ENCODE measurements around the gene RMND5A.

RMND5A gene

GRCh38 chr2:86768189-86768949 is 48.3 kb downstream of the RMND5A start:
- no peaks in the 10 kb centered on the region for H3K27me3 ChIP-seq (ENCODE audit: control insufficient read depth, insufficient read depth, low read length)
- H3K27ac ChIP-seq (ENCODE audit: low read depth, low read length), result no peak overlapping the region
- no peak overlapping the region for H3K4me3 ChIP-seq (ENCODE audit: low read depth, low read length)
- H3K9ac ChIP-seq (ENCODE audit: low read depth, low read length), result no peak overlapping the region
- no peaks in the 10 kb centered on the region for H3K4me1 ChIP-seq (ENCODE audit: control insufficient read depth, insufficient read depth, low read length)
- peaks cover 71% of the 10 kb centered on the region for H3K36me3 ChIP-seq (ENCODE audit: control insufficient read depth, insufficient read depth, low read length)
- H3K9me3 ChIP-seq (ENCODE audit: control insufficient read depth, insufficient read depth, low read length), result no peaks in the 10 kb centered on the region

GRCh38 chr2:86769838-86770237 is 49.7 kb downstream of the RMND5A start:
- Histone ChIP-seq H3K36me3 (ENCODE audit: control insufficient read depth, insufficient read depth, low read length) (peaks cover 85% of the 10 kb centered on the region), H3K4me3 (ENCODE audit: low read depth, low read length) (no peak overlapping the region), H3K9ac (ENCODE audit: low read depth, low read length) (no peak overlapping the region), H3K4me1 (ENCODE audit: control insufficient read depth, insufficient read depth, low read length) (no peaks in the 10 kb centered on the region), H3K27ac (ENCODE audit: low read depth, low read length) (no peak overlapping the region), H3K9me3 (ENCODE audit: control insufficient read depth, insufficient read depth, low read length) (no peaks in the 10 kb centered on the region), H3K27me3 (ENCODE audit: control insufficient read depth, insufficient read depth, low read length) (no peaks in the 10 kb centered on the region)

GRCh38 chr2:86770816-86771301 is 50.8 kb downstream of the RMND5A start:
- H3K27ac ChIP-seq (ENCODE audit: low read depth, low read length), result no peak overlapping the region
- no peak overlapping the region for H3K4me3 ChIP-seq (ENCODE audit: low read depth, low read length)
- no peaks in the 10 kb centered on the region for H3K27me3 ChIP-seq (ENCODE audit: control insufficient read depth, insufficient read depth, low read length)
- H3K4me1 ChIP-seq (ENCODE audit: control insufficient read depth, insufficient read depth, low read length), result no peaks in the 10 kb centered on the region
- H3K9ac ChIP-seq (ENCODE audit: low read depth, low read length), result no peak overlapping the region
- no peaks in the 10 kb centered on the region for H3K9me3 ChIP-seq (ENCODE audit: control insufficient read depth, insufficient read depth, low read length)
- H3K36me3 ChIP-seq (ENCODE audit: control insufficient read depth, insufficient read depth, low read length), result peaks cover 89% of the 10 kb centered on the region

- no peak overlapping the region for H3K9ac ChIP-seq (ENCODE audit: low read depth, low read length)
- no peaks in the 10 kb centered on the region for H3K9me3 ChIP-seq (ENCODE audit: control insufficient read depth, insufficient read depth, low read length)
- no peaks in the 10 kb centered on the region for H3K4me1 ChIP-seq (ENCODE audit: control insufficient read depth, insufficient read depth, low read length)
- peaks cover 80% of the 10 kb centered on the region for H3K36me3 ChIP-seq (ENCODE audit: control insufficient read depth, insufficient read depth, low read length)
- no peak overlapping the region for H3K27ac ChIP-seq (ENCODE audit: low read depth, low read length)
- no peak overlapping the region for H3K4me3 ChIP-seq (ENCODE audit: low read depth, low read length)
- H3K27me3 ChIP-seq (ENCODE audit: control insufficient read depth, insufficient read depth, low read length), result no peaks in the 10 kb centered on the region
Measured at GRCh38 chr2:86772611-86773010, 52.5 kb downstream of the RMND5A start.

- peaks cover 59% of the 10 kb centered on the region for H3K36me3 ChIP-seq (ENCODE audit: control insufficient read depth, insufficient read depth, low read length)
- no peaks in the 10 kb centered on the region for H3K9me3 ChIP-seq (ENCODE audit: control insufficient read depth, insufficient read depth, low read length)
- H3K4me3 ChIP-seq (ENCODE audit: low read depth, low read length), result no peak overlapping the region
- no peaks in the 10 kb centered on the region for H3K4me1 ChIP-seq (ENCODE audit: control insufficient read depth, insufficient read depth, low read length)
- H3K27me3 ChIP-seq (ENCODE audit: control insufficient read depth, insufficient read depth, low read length), result no peaks in the 10 kb centered on the region
- H3K27ac ChIP-seq (ENCODE audit: low read depth, low read length), result no peak overlapping the region
- H3K9ac ChIP-seq (ENCODE audit: low read depth, low read length), result no peak overlapping the region
Measured at GRCh38 chr2:86774862-86775261, 54.8 kb downstream of the RMND5A start.

- H3K27ac ChIP-seq (ENCODE audit: low read depth, low read length), result no peak overlapping the region
- H3K4me1 ChIP-seq (ENCODE audit: control insufficient read depth, insufficient read depth, low read length), result no peaks in the 10 kb centered on the region
- H3K9me3 ChIP-seq (ENCODE audit: control insufficient read depth, insufficient read depth, low read length), result no peaks in the 10 kb centered on the region
- no peak overlapping the region for H3K9ac ChIP-seq (ENCODE audit: low read depth, low read length)
- H3K27me3 ChIP-seq (ENCODE audit: control insufficient read depth, insufficient read depth, low read length), result no peaks in the 10 kb centered on the region
- peaks cover 54% of the 10 kb centered on the region for H3K36me3 ChIP-seq (ENCODE audit: control insufficient read depth, insufficient read depth, low read length)
- H3K4me3 ChIP-seq (ENCODE audit: low read depth, low read length), result no peak overlapping the region
Measured at GRCh38 chr2:86775338-86775737, 55.2 kb downstream of the RMND5A start.

- Histone ChIP-seq H3K27ac (ENCODE audit: low read depth, low read length) (no peak overlapping the region), H3K4me3 (ENCODE audit: low read depth, low read length) (no peak overlapping the region), H3K27me3 (ENCODE audit: control insufficient read depth, insufficient read depth, low read length) (no peaks in the 10 kb centered on the region), H3K9ac (ENCODE audit: low read depth, low read length) (no peak overlapping the region), H3K36me3 (ENCODE audit: control insufficient read depth, insufficient read depth, low read length) (peaks cover 42% of the 10 kb centered on the region), H3K4me1 (ENCODE audit: control insufficient read depth, insufficient read depth, low read length) (no peaks in the 10 kb centered on the region), H3K9me3 (ENCODE audit: control insufficient read depth, insufficient read depth, low read length) (no peaks in the 10 kb centered on the region)
Measured at GRCh38 chr2:86776532-86776931, 56.4 kb downstream of the RMND5A start.

- H3K27me3 ChIP-seq (ENCODE audit: control insufficient read depth, insufficient read depth, low read length), result no peaks in the 10 kb centered on the region
- H3K9me3 ChIP-seq (ENCODE audit: control insufficient read depth, insufficient read depth, low read length), result no peaks in the 10 kb centered on the region
- H3K36me3 ChIP-seq (ENCODE audit: control insufficient read depth, insufficient read depth, low read length), result peaks cover 21% of the 10 kb centered on the region
- H3K4me1 ChIP-seq (ENCODE audit: control insufficient read depth, insufficient read depth, low read length), result no peaks in the 10 kb centered on the region
- H3K9ac ChIP-seq (ENCODE audit: low read depth, low read length), result no peak overlapping the region
- no peak overlapping the region for H3K27ac ChIP-seq (ENCODE audit: low read depth, low read length)
- H3K4me3 ChIP-seq (ENCODE audit: low read depth, low read length), result no peak overlapping the region
Measured at GRCh38 chr2:86778957-86779356, 58.9 kb downstream of the RMND5A start.

- Histone ChIP-seq H3K36me3 (ENCODE audit: control insufficient read depth, insufficient read depth, low read length) (peaks cover 12% of the 10 kb centered on the region), H3K4me1 (ENCODE audit: control insufficient read depth, insufficient read depth, low read length) (no peaks in the 10 kb centered on the region), H3K9ac (ENCODE audit: low read depth, low read length) (no peak overlapping the region), H3K9me3 (ENCODE audit: control insufficient read depth, insufficient read depth, low read length) (no peaks in the 10 kb centered on the region), H3K27ac (ENCODE audit: low read depth, low read length) (no peak overlapping the region), H3K27me3 (ENCODE audit: control insufficient read depth, insufficient read depth, low read length) (peaks cover 3% of the 10 kb centered on the region; the same call in 1 of the 2 replicates), H3K4me3 (ENCODE audit: low read depth, low read length) (no peak overlapping the region)
Measured at GRCh38 chr2:86779971-86780370, 59.9 kb downstream of the RMND5A start.

- Histone ChIP-seq H3K27ac (ENCODE audit: low read depth, low read length) (no peak overlapping the region), H3K27me3 (ENCODE audit: control insufficient read depth, insufficient read depth, low read length) (peaks cover 4% of the 10 kb centered on the region), H3K4me3 (ENCODE audit: low read depth, low read length) (no peak overlapping the region), H3K36me3 (ENCODE audit: control insufficient read depth, insufficient read depth, low read length) (no peaks in the 10 kb centered on the region), H3K4me1 (ENCODE audit: control insufficient read depth, insufficient read depth, low read length) (no peaks in the 10 kb centered on the region), H3K9me3 (ENCODE audit: control insufficient read depth, insufficient read depth, low read length) (no peaks in the 10 kb centered on the region), H3K9ac (ENCODE audit: low read depth, low read length) (no peak overlapping the region)
Measured at GRCh38 chr2:86781363-86781762, 61.3 kb downstream of the RMND5A start.

GRCh38 chr2:86782748-86783147 is 62.7 kb downstream of the RMND5A start:
- H3K36me3 ChIP-seq (ENCODE audit: control insufficient read depth, insufficient read depth, low read length), result no peaks in the 10 kb centered on the region
- H3K9ac ChIP-seq (ENCODE audit: low read depth, low read length), result no peak overlapping the region
- H3K4me3 ChIP-seq (ENCODE audit: low read depth, low read length), result no peak overlapping the region
- no peaks in the 10 kb centered on the region for H3K4me1 ChIP-seq (ENCODE audit: control insufficient read depth, insufficient read depth, low read length)
- H3K9me3 ChIP-seq (ENCODE audit: control insufficient read depth, insufficient read depth, low read length), result no peaks in the 10 kb centered on the region
- H3K27me3 ChIP-seq (ENCODE audit: control insufficient read depth, insufficient read depth, low read length), result peaks cover 11% of the 10 kb centered on the region
- H3K27ac ChIP-seq (ENCODE audit: low read depth, low read length), result no peak overlapping the region

Measured in HUES48 (cell line).